Fibroblast of skin of left quadriceps (primary cell): ENCODE measurements around the gene EVA1B.
A peak's percentile ranks its signal among the peaks of the same experiment; 100 is the strongest.

Experiments used
- DNase-seq, 2 experiments: peaks; one replicate each; pipeline ENCODE4 v3.0.0-alpha.2; 2013; ENCODE audit warnings: low read depth in 2 of 2

Gene EVA1B

GRCh38 chr1:36323636-36324352, at the start of gene EVA1B:
Gene EVA1B (minus strand): TSS chr1:36323645. CDS start chr1:36323037, 608 bp downstream.
- peak; percentile 53 to 58 for DNase-seq

GRCh38 chr1:36372617-36373016, 49.2 kb upstream of the EVA1B start:
- DNase-seq = no peak

GRCh38 chr1:36369061-36369861, 45.8 kb upstream of the EVA1B start:
- DNase-seq = peak in 1 of 2 experiments; percentile 37

- DNase-seq = no peak
Observed at GRCh38 chr1:36367798-36368197, 44.4 kb upstream of the EVA1B start.

- no peak for DNase-seq
Observed at GRCh38 chr1:36367066-36367465, 43.6 kb upstream of the EVA1B start.

- DNase-seq = peak; percentile 68 to 73
Observed at GRCh38 chr1:36366091-36366661, 42.7 kb upstream of the EVA1B start.

GRCh38 chr1:36365381-36365780, 41.9 kb upstream of the EVA1B start:
- peak in 1 of 2 experiments; percentile 62 for DNase-seq

GRCh38 chr1:36359911-36360550, 36.6 kb upstream of the EVA1B start:
- DNase-seq = no peak

- DNase-seq = no peak
Observed at GRCh38 chr1:36359383-36359782, 35.9 kb upstream of the EVA1B start.

- no peak for DNase-seq
Observed at GRCh38 chr1:36358514-36359084, 35.2 kb upstream of the EVA1B start.

- DNase-seq = no peak
Observed at GRCh38 chr1:36355811-36356210, 32.4 kb upstream of the EVA1B start.

- no peak for DNase-seq
Observed at GRCh38 chr1:36354486-36354885, 31.0 kb upstream of the EVA1B start.

GRCh38 chr1:36352910-36353878, 29.7 kb upstream of the EVA1B start:
- no peak for DNase-seq

GRCh38 chr1:36352125-36352909, 28.9 kb upstream of the EVA1B start:
- DNase-seq = no peak

- DNase-seq = peak; percentile 52 to 55
Observed at GRCh38 chr1:36351227-36351977, 28.0 kb upstream of the EVA1B start.

GRCh38 chr1:36350659-36351226, 27.3 kb upstream of the EVA1B start:
- peak; percentile 60 to 61 for DNase-seq

GRCh38 chr1:36349839-36350238, 26.4 kb upstream of the EVA1B start:
- DNase-seq = no peak

GRCh38 chr1:36349241-36349671, 25.8 kb upstream of the EVA1B start:
- no peak for DNase-seq
